Body of pancreas (tissue), 4 donors: ENCODE data around the gene LPP. TPM values are rescaled to one million over a fixed set of nuclear protein-coding genes. Genes with fewer than 3 reads are reported as not detected.

ENCODE experiments used
- ATAC-seq: fragments of 150-250 bp; one replicate; pipeline ENCODE4 v1.9.1; 2016
- DNase-seq, 4 donors: peaks; one replicate each; pipeline ENCODE4 v3.0.0-alpha.2; 2019
- H3K27ac ChIP-seq, 4 donors: fragments of 200-600 bp; sonication (generic); 1 replicate in 3 of 4; 2 replicates in 1 of 4; pipeline versions ENCODE4 v1.5.1 to v1.6.1; 2016 to 2019; ENCODE audit warnings: mild to moderate bottlenecking in 1 of 4, mixed read lengths in 1 of 4, moderate library complexity in 1 of 4
- H3K27me3 ChIP-seq, 2 donors: fragments of 200-600 bp; sonication (generic); one replicate each; pipeline ENCODE4 v1.6.0; 2016; ENCODE audit warnings: mild to moderate bottlenecking in 1 of 2
- H3K36me3 ChIP-seq, 2 donors: fragments of 200-600 bp; sonication (generic); replicated peaks in 1 of 2; 2 replicates each; pipeline ENCODE4 v1.5.1; 2016; ENCODE audit warnings: low read depth in 2 of 2; ENCODE audit not compliant: insufficient read depth in 1 of 2
- H3K4me1 ChIP-seq: fragments of 200-600 bp; sonication (generic); one replicate; pipeline ENCODE4 v1.6.0; 2016
- H3K4me3 ChIP-seq, 2 donors: fragments of 200-600 bp; sonication (generic); 1 replicate in 1 of 2; 2 replicates in 1 of 2; pipeline ENCODE4 v1.5.1; 2016 to 2019
- H3K9me3 ChIP-seq, 3 donors: fragments of 200-600 bp; sonication (generic); 1 replicate in 2 of 3; 2 replicates in 1 of 3; pipeline ENCODE4 v1.5.1; 2016
- CTCF ChIP-seq, 7 experiments: fragments of 450-650 bp in 4 of 7; fragments of 200-600 bp in 3 of 7; sonication (generic) in 3 of 7; IDR thresholded peaks; one replicate each; pipeline ENCODE4 v1.5.1; 2016 to 2019; ENCODE audit warnings: antibody characterized with exemption in 7 of 7
- POLR2A ChIP-seq, 3 donors: fragments of 450-650 bp; IDR thresholded peaks; one replicate each; pipeline ENCODE4 v1.6.1; 2016; ENCODE audit warnings: antibody characterized with exemption in 3 of 3, mild to moderate bottlenecking in 2 of 3
- WGBS, 2 donors: methylation state at CpG; one replicate each; pipeline ENCODE4 v1.1.5; 2017; 5-methylcytosine and 5-hydroxymethylcytosine counted together
- intact Hi-C: fragments of 100-400 bp; cut with DNase I; formaldehyde crosslinking; loops from one replicate; pipeline ENCODE4 v1.15.1; 2023
- total RNA-seq, 2 donors: library from RNA; depleted of rRNA; stranded (reverse); fragments of >200 nt; gene quantifications; one replicate each; pipeline ENCODE4 v1.1.0, GENCODE V29; 2016

LPP gene
- total RNA-seq, 2 donors from 2014 or later, result 60.6 to 65.1 TPM

- Histone ChIP-seq H3K27ac (peak overlapping the region in 2 of 4 donors; percentile 26 to 34), H3K9me3 (no peaks in the 10 kb centered on the region), H3K27me3 (no peaks in the 10 kb centered on the region), H3K36me3 (no peaks in the 10 kb centered on the region), H3K4me1 (peaks cover 21% of the 10 kb centered on the region), H3K4me3 (no peak overlapping the region)
- TF ChIP-seq CTCF (IDR thresholded peaks at IDR 0.05) (no peak), POLR2A (IDR thresholded peaks at IDR 0.05) (no peak)
- 78 to 81% methylated on average over 16 of the region's 16 CpGs for WGBS, 2 donors
- DNase-seq (no peak), ATAC-seq (no peak)
- intact Hi-C loops, result no loop called here
Observed at GRCh38 chr3:188179006-188179966, 25.3 kb downstream of the LPP start.

GRCh38 chr3:188180114-188180513 lies 26.2 kb downstream of the LPP start:
- peaks cover 29% of the 10 kb centered on the region for H3K4me1 ChIP-seq
- no peak overlapping the region for H3K4me3 ChIP-seq
- TF ChIP-seq CTCF (IDR thresholded peaks at IDR 0.05), result no peak
- TF ChIP-seq POLR2A (IDR thresholded peaks at IDR 0.05), result no peak
- no peak overlapping the region for H3K27ac ChIP-seq
- no peaks in the 10 kb centered on the region for H3K9me3 ChIP-seq
- 93 to 100% methylated on average over 7 of the region's 7 CpGs for WGBS, 2 donors
- H3K36me3 ChIP-seq, result no peaks in the 10 kb centered on the region
- ATAC-seq, result no peak
- no peak for DNase-seq
- H3K27me3 ChIP-seq, result no peaks in the 10 kb centered on the region
- intact Hi-C loops, result no loop called here

- intact Hi-C loops, result no loop called here
- Histone ChIP-seq H3K4me1 (peaks cover 43% of the 10 kb centered on the region), H3K36me3 (no peaks in the 10 kb centered on the region), H3K4me3 (no peak overlapping the region), H3K27ac (no peak overlapping the region), H3K9me3 (no peaks in the 10 kb centered on the region), H3K27me3 (no peaks in the 10 kb centered on the region)
- no peak for DNase-seq
- 94% methylated on average over 5 of the region's 5 CpGs for WGBS, 2 donors
- TF ChIP-seq POLR2A (IDR thresholded peaks at IDR 0.05) (no peak), CTCF (IDR thresholded peaks at IDR 0.05) (no peak)
- ATAC-seq, result no peak
Observed at GRCh38 chr3:188183452-188183851, 29.5 kb downstream of the LPP start.

GRCh38 chr3:188184160-188184559 lies 30.2 kb downstream of the LPP start:
- WGBS, 2 donors, result 77 to 80% methylated on average over 3 of the region's 3 CpGs
- DNase-seq (no peak), ATAC-seq (no peak)
- peaks cover 38% of the 10 kb centered on the region for H3K4me1 ChIP-seq
- no peaks in the 10 kb centered on the region for H3K36me3 ChIP-seq
- H3K27me3 ChIP-seq, result no peaks in the 10 kb centered on the region
- no peak overlapping the region for H3K4me3 ChIP-seq
- no peak overlapping the region for H3K27ac ChIP-seq
- TF ChIP-seq POLR2A (IDR thresholded peaks at IDR 0.05), result no peak
- TF ChIP-seq CTCF (IDR thresholded peaks at IDR 0.05), result no peak
- H3K9me3 ChIP-seq, result no peaks in the 10 kb centered on the region
- intact Hi-C loops, result no loop called here
